Colonic mucosa (tissue), 4 donors: ENCODE measurements around the gene RPS24. TPM values are rescaled to one million over a fixed set of nuclear protein-coding genes. Genes with fewer than 3 reads are reported as not detected.
A peak's percentile ranks its signal among the peaks of the same experiment; 100 is the strongest.

Experiments
- DNase-seq: peaks from one replicate; pipeline ENCODE4 v3.0.0-alpha.2; 2020
- H3K27ac ChIP-seq: fragments of 200-600 bp; one replicate; pipeline ENCODE4 v1.8.0; 2021
- H3K27me3 ChIP-seq: fragments of 200-600 bp; one replicate; pipeline ENCODE4 v1.8.0; 2021
- H3K36me3 ChIP-seq: fragments of 200-600 bp; one replicate; pipeline ENCODE4 v1.8.0; 2021
- H3K4me1 ChIP-seq: fragments of 200-600 bp; one replicate; pipeline ENCODE4 v1.8.0; 2021; ENCODE audit warnings: mild to moderate bottlenecking
- H3K4me3 ChIP-seq: fragments of 200-600 bp; one replicate; pipeline ENCODE4 v1.8.0; 2021
- H3K9ac ChIP-seq, 2 donors: one replicate each; pipeline ENCODE4 v1.7.0; 2013; ENCODE audit warnings: control low read depth in 2 of 2, low read depth in 2 of 2, low read length in 2 of 2
- H3K9me3 ChIP-seq: fragments of 200-600 bp; one replicate; pipeline ENCODE4 v1.8.0; 2021
- CTCF ChIP-seq: fragments of 200-600 bp; IDR thresholded peaks from one replicate; pipeline ENCODE4 v1.8.0; 2022; ENCODE audit warnings: antibody characterized with exemption, mild to moderate bottlenecking
- intact Hi-C: fragments of 100-400 bp; cut with DNase I; formaldehyde crosslinking; loops from one replicate; pipeline ENCODE4 v1.14.1; 2022
- total RNA-seq, 2 donors: library from RNA; stranded (reverse); fragmentation: NEBNext Ultra II Directional in 1 of 2; extraction: Animal tissue kit (Norgen Biotek cat#: 25700) in 1 of 2; gene quantifications; one replicate each; pipeline ENCODE4 v1.2.1, GENCODE V29; 2021
- donor health status: healthy.
- donor health status: DM: no; HTN: no; CAD: no.
- donor health status: DM: no; HTN: no; CAD: no.

The RPS24 gene
- total RNA-seq, 2 donors from 2014 or later, result 1,326 to 1,370 TPM

GRCh38 chr10:78046711-78047269 lies 13.1 kb downstream of the RPS24 start:
- no peak for DNase-seq
- TF ChIP-seq CTCF, result no peak
- no peaks in the 10 kb centered on the region for H3K4me1 ChIP-seq
- no peak overlapping the region for H3K4me3 ChIP-seq
- intact Hi-C loops, result loop anchor here (5.0 to 10.0 kb wide), 4 partner anchors 121 to 1151 kb away; no protein-coding TSS in a partner anchor
- no peak overlapping the region for H3K27ac ChIP-seq
- H3K9me3 ChIP-seq, result no peaks in the 10 kb centered on the region
- H3K9ac ChIP-seq, result no peak overlapping the region
- no peaks in the 10 kb centered on the region for H3K36me3 ChIP-seq
- no peaks in the 10 kb centered on the region for H3K27me3 ChIP-seq

- Histone ChIP-seq H3K4me1 (no peaks in the 10 kb centered on the region), H3K9me3 (no peaks in the 10 kb centered on the region), H3K27ac (no peak overlapping the region), H3K9ac (no peak overlapping the region), H3K4me3 (no peak overlapping the region), H3K27me3 (no peaks in the 10 kb centered on the region), H3K36me3 (no peaks in the 10 kb centered on the region)
- TF ChIP-seq CTCF, result peak; percentile 87
- intact Hi-C loops, result loop anchor here (5.0 to 10.0 kb wide), 4 partner anchors 120 to 1150 kb away; no protein-coding TSS in a partner anchor
- DNase-seq, result peak; percentile 91
Observed at GRCh38 chr10:78047314-78047891, 13.7 kb downstream of the RPS24 start.

GRCh38 chr10:78049851-78050250 lies 16.2 kb downstream of the RPS24 start:
- Histone ChIP-seq H3K36me3 (no peaks in the 10 kb centered on the region), H3K9ac (no peak overlapping the region), H3K27me3 (no peaks in the 10 kb centered on the region), H3K4me1 (no peaks in the 10 kb centered on the region), H3K27ac (no peak overlapping the region), H3K4me3 (no peak overlapping the region), H3K9me3 (no peaks in the 10 kb centered on the region)
- no peak for TF ChIP-seq CTCF
- DNase-seq, result no peak
- intact Hi-C loops, result loop anchor here (5.0 to 10.0 kb wide), 4 partner anchors 117 to 1147 kb away; no protein-coding TSS in a partner anchor

- no peak for DNase-seq
- Histone ChIP-seq H3K27me3 (no peaks in the 10 kb centered on the region), H3K9me3 (no peaks in the 10 kb centered on the region), H3K9ac (no peak overlapping the region), H3K36me3 (no peaks in the 10 kb centered on the region), H3K4me3 (no peak overlapping the region), H3K4me1 (no peaks in the 10 kb centered on the region), H3K27ac (no peak overlapping the region)
- no peak for TF ChIP-seq CTCF
- intact Hi-C loops, result no loop called here
Observed at GRCh38 chr10:78053211-78053868, 19.7 kb downstream of the RPS24 start.

GRCh38 chr10:78058562-78058961 lies 24.9 kb downstream of the RPS24 start:
- H3K4me3 ChIP-seq, result no peak overlapping the region
- H3K27ac ChIP-seq, result no peak overlapping the region
- H3K27me3 ChIP-seq, result no peaks in the 10 kb centered on the region
- no peak overlapping the region for H3K9ac ChIP-seq
- no peaks in the 10 kb centered on the region for H3K4me1 ChIP-seq
- TF ChIP-seq CTCF, result no peak
- H3K9me3 ChIP-seq, result no peaks in the 10 kb centered on the region
- no peaks in the 10 kb centered on the region for H3K36me3 ChIP-seq
- DNase-seq, result no peak
- intact Hi-C loops, result no loop called here
